Endothelial cell of umbilical vein (primary cell): ENCODE measurements around the gene PCBD1. TPM values are rescaled to one million over a fixed set of nuclear protein-coding genes. Genes with fewer than 3 reads are reported as not detected.

ENCODE experiments used
- BruUV-seq: library from RNA; stranded (reverse); fragments of 400-500 nt; replicated peaks from 2 replicates; lab custom pipeline; 2021; lab: Mats Ljungman, UMichigan
- CTCF ChIA-PET: fragments of 300-600, 350-600 bp; sonication (Branson Sonifier 250); formaldehyde crosslinking; loops from one replicate; lab custom pipeline; 2021; ENCODE audit warnings: antibody characterized with exemption, inconsistent platforms; lab: Charles Lee
- POLR2A ChIA-PET: fragments of 300-600, 350-600 bp; sonication (Branson Sonifier 250); formaldehyde crosslinking; loops from one replicate; lab custom pipeline; 2021; ENCODE audit warnings: antibody characterized with exemption, inconsistent platforms; lab: Charles Lee
- DNase-seq: peaks from one replicate; pipeline ENCODE4 v3.0.0-alpha.2; 2011; ENCODE audit warnings: low read depth, low spot score
- FAIRE-seq: peaks from 2 replicates; lab custom pipeline; 2011; peaks lifted over from hg19 to GRCh38; lab: Jason Lieb, UNC
- H2AFZ ChIP-seq: 2 replicates; pipeline ENCODE4 v1.6.0; 2012; ENCODE audit warnings: low read depth, low read length, control low read depth, inconsistent platforms
- H3K27ac ChIP-seq: 2 replicates; pipeline ENCODE4 v1.5.1; 2011; ENCODE audit warnings: low read depth, mild to moderate bottlenecking, control low read depth, low read length, moderate library complexity; ENCODE audit not compliant: insufficient read depth
- H3K27me3 ChIP-seq, 2 experiments: 2 replicates each; pipeline versions ENCODE4 v1.6.0 to v1.6.1; 2011; ENCODE audit warnings: low read length in 2 of 2, mixed read lengths in 1 of 2; ENCODE audit not compliant: control insufficient read depth in 2 of 2, insufficient read depth in 2 of 2
- H3K36me3 ChIP-seq, 2 experiments: 2 replicates in 1 of 2; 3 replicates in 1 of 2; pipeline ENCODE4 v1.5.1; 2011; ENCODE audit warnings: low read length in 2 of 2, mild to moderate bottlenecking in 1 of 2, moderate library complexity in 1 of 2; ENCODE audit not compliant: control insufficient read depth in 2 of 2, insufficient read depth in 2 of 2; ENCODE audit errors: extremely low read depth in 1 of 2
- H3K4me1 ChIP-seq: 3 replicates; pipeline ENCODE4 v1.5.1; 2011; ENCODE audit warnings: mild to moderate bottlenecking, low read length; ENCODE audit not compliant: control insufficient read depth, insufficient read depth; ENCODE audit errors: extremely low read depth
- H3K4me2 ChIP-seq: 2 replicates; pipeline ENCODE4 v1.6.1; 2011; ENCODE audit warnings: low read length, control low read depth, mixed read lengths; ENCODE audit not compliant: insufficient read depth
- H3K4me3 ChIP-seq, 3 experiments: fragments of 200-600 bp in 1 of 3; sonication (generic), shearing (Covaris generic) in 1 of 3; replicated peaks in 1 of 3; 2 replicates each; pipeline ENCODE4 v1.5.1; 2011 to 2016; ENCODE audit warnings: control low read depth in 3 of 3, low read length in 3 of 3, mild to moderate bottlenecking in 2 of 3, inconsistent platforms in 1 of 3, low read depth in 1 of 3, moderate library complexity in 1 of 3; ENCODE audit not compliant: insufficient read depth in 1 of 3
- H3K79me2 ChIP-seq: 2 replicates; pipeline ENCODE4 v1.6.0; 2012; ENCODE audit warnings: low read length, inconsistent platforms; ENCODE audit not compliant: control insufficient read depth, insufficient read depth
- H3K9ac ChIP-seq: replicated peaks from 2 replicates; pipeline ENCODE3; 2011; ENCODE audit warnings: low read length, control low read depth; ENCODE audit not compliant: insufficient read depth; ENCODE audit errors: extremely low read depth
- H3K9me1 ChIP-seq: replicated peaks from 3 replicates; pipeline ENCODE4 v1.6.0; 2011; ENCODE audit warnings: mild to moderate bottlenecking, low read length; ENCODE audit not compliant: control insufficient read depth, insufficient read depth; ENCODE audit errors: extremely low read depth
- H3K9me3 ChIP-seq: replicated peaks from 2 replicates; pipeline ENCODE4 v1.5.1; 2012; ENCODE audit warnings: low read length, inconsistent platforms; ENCODE audit not compliant: control insufficient read depth, insufficient read depth
- H4K20me1 ChIP-seq: replicated peaks from 2 replicates; pipeline ENCODE3; 2011; ENCODE audit warnings: mild to moderate bottlenecking, low read length; ENCODE audit not compliant: control insufficient read depth, insufficient read depth; ENCODE audit errors: extremely low read depth
- CTCF ChIP-seq, 2 donors: IDR thresholded peaks; 1 replicate in 1 of 2; 2 replicates in 1 of 2; pipeline ENCODE4 v1.5.1; 2011; ENCODE audit warnings: low read length in 2 of 2, mild to moderate bottlenecking in 2 of 2, moderate library complexity in 2 of 2, control low read depth in 1 of 2, inconsistent platforms in 1 of 2, low read depth in 1 of 2; ENCODE audit not compliant: insufficient read depth in 1 of 2; ENCODE audit errors: extremely low read depth in 1 of 2
- EZH2 ChIP-seq: IDR thresholded peaks from 2 replicates; pipeline ENCODE4 v1.6.1; 2012; ENCODE audit warnings: borderline replicate concordance, low read depth, mild to moderate bottlenecking, moderate library complexity, low read length, inconsistent platforms; ENCODE audit not compliant: severe bottlenecking
- FOS ChIP-seq: IDR thresholded peaks from 2 replicates; pipeline ENCODE4 v1.6.1; 2011; ENCODE audit warnings: mild to moderate bottlenecking, low read length, moderate library complexity, borderline replicate concordance; ENCODE audit not compliant: insufficient read depth
- GATA2 ChIP-seq: IDR thresholded peaks from 2 replicates; pipeline ENCODE4 v1.7.0; 2011; ENCODE audit warnings: low read depth, mild to moderate bottlenecking, moderate library complexity, mixed read lengths, low read length; ENCODE audit not compliant: insufficient read length, insufficient read depth
- JUN ChIP-seq: IDR thresholded peaks from 2 replicates; pipeline ENCODE4 v1.6.1; 2011; ENCODE audit warnings: borderline replicate concordance, low read depth; ENCODE audit not compliant: insufficient read length, insufficient read depth
- MAX ChIP-seq: IDR thresholded peaks from 2 replicates; pipeline ENCODE4 v1.6.1; 2011; ENCODE audit not compliant: insufficient read depth, insufficient read length
- MYC ChIP-seq: IDR thresholded peaks from one replicate; pipeline ENCODE4 v1.6.1; 2011; ENCODE audit warnings: mild to moderate bottlenecking, low read depth, low read length
- POLR2A ChIP-seq: IDR thresholded peaks from 2 replicates; pipeline ENCODE4 v1.6.1; 2012; ENCODE audit warnings: low read depth, mild to moderate bottlenecking, control low read depth, low read length
- POLR2AphosphoS5 ChIP-seq: IDR thresholded peaks from 2 replicates; pipeline ENCODE4 v1.6.1; 2012; ENCODE audit warnings: low read depth, mild to moderate bottlenecking, control low read depth, low read length, moderate library complexity; ENCODE audit not compliant: insufficient read depth
- dilution Hi-C: fragments of 300-500 bp; cut with MboI; formaldehyde crosslinking; loops from one replicate; pipeline ENCODE4 v1.15.0; 2019; ENCODE audit warnings: low sequenced_read_pairs; ENCODE audit not compliant: extremely low pct_ligation_motif_present
- intact Hi-C: fragments of 100-400 bp; cut with micrococcal nuclease; formaldehyde crosslinking; loops from one replicate; pipeline ENCODE4 v1.10.0; 2022
- polyA plus RNA-seq, 4 experiments: library from polyadenylated mRNA; depleted of rRNA in 3 of 4; stranded (reverse) in 3 of 4; unstranded in 1 of 4; fragments of >200 nt; gene quantifications; 2 replicates each; pipeline versions ENCODE4 v1.2.1 to v1.2.3, GENCODE V29; 2011 to 2012; ENCODE audit warnings: missing spikeins in 1 of 4
- total RNA-seq: library from RNA; stranded (reverse); gene quantifications from 2 replicates; pipeline ENCODE4 v1.2.3, GENCODE V29; 2021

The PCBD1 gene
- total and polyA plus RNA-seq, 2 donors (not counting 3 experiments of a cell fraction or from before 2014, with no cell fraction given): 95.7 to 113 TPM

GRCh38 chr10:70931168-70931815 lies 42.9 kb upstream of the PCBD1 start:
- no peak overlapping the region for H3K27ac ChIP-seq
- no peaks in the 10 kb centered on the region for H3K4me1 ChIP-seq
- H3K27me3 ChIP-seq: peaks cover 4 to 18% of the 10 kb centered on the region in 2 experiments
- dilution Hi-C loops (no loop called here), intact Hi-C loops (no loop called here)
- no peak overlapping the region for H3K4me3 ChIP-seq
- H3K9me3 ChIP-seq: no peaks in the 10 kb centered on the region
- no peaks in the 10 kb centered on the region for H3K36me3 ChIP-seq
- no peak overlapping the region for H3K4me2 ChIP-seq
- no peak for TF ChIP-seq MAX
- no peak for TF ChIP-seq POLR2AphosphoS5
- TF ChIP-seq EZH2: no peak
- TF ChIP-seq POLR2A: no peak
- TF ChIP-seq CTCF (IDR thresholded peaks at IDR 0.05; ENCODE audit: extremely low read depth in 1 of 2, insufficient read depth in 1 of 2, low read depth in 1 of 2, low read length in 2 of 2): no peak
- no peak for TF ChIP-seq MYC
- TF ChIP-seq FOS: no peak
- no peak for TF ChIP-seq JUN
- TF ChIP-seq GATA2: no peak
- no TSS peak for BruUV-seq
- H3K9me1 ChIP-seq: no peaks in the 10 kb centered on the region
- DNase-seq (no peak), FAIRE-seq (no peak)
- no peak overlapping the region for H2AFZ ChIP-seq
- H4K20me1 ChIP-seq: no peaks in the 10 kb centered on the region
- no peaks in the 10 kb centered on the region for H3K79me2 ChIP-seq
- CTCF ChIA-PET: interaction anchor here (1.6 kb wide), 1 partner anchor 12 kb away, joined by 3 read pairs; no protein-coding TSS in a partner anchor
- no peak overlapping the region for H3K9ac ChIP-seq
- POLR2A ChIA-PET: no interaction called here
